GM23248 (cell line): Measurements from ENCODE around the gene MAP3K19. TPM values are rescaled to one million over a fixed set of nuclear protein-coding genes. Genes with fewer than 3 reads are reported as not detected.

Experiments
- DNase-seq: peaks from one replicate; pipeline ENCODE4 v3.0.0-alpha.2; 2015
- H2AFZ ChIP-seq: fragments of 200-600 bp; sonication (generic); 2 replicates; pipeline ENCODE4 v1.6.1; 2016; ENCODE audit warnings: antibody characterized with exemption
- H3F3A ChIP-seq: fragments of 200-600 bp; sonication (generic); 2 replicates; pipeline ENCODE4 v1.6.1; 2016; ENCODE audit warnings: mild to moderate bottlenecking, antibody characterized with exemption, mixed run types; ENCODE audit not compliant: insufficient read depth
- H3K27ac ChIP-seq: fragments of 200-600 bp; sonication (generic); 2 replicates; pipeline ENCODE4 v1.5.1; 2016; ENCODE audit warnings: mild to moderate bottlenecking
- H3K27me3 ChIP-seq: fragments of 200-600 bp; sonication (generic); replicated peaks from 2 replicates; pipeline ENCODE4 v1.6.1; 2016; ENCODE audit warnings: mild to moderate bottlenecking; ENCODE audit not compliant: insufficient read depth
- H3K36me3 ChIP-seq: fragments of 200-600 bp; sonication (generic); 2 replicates; pipeline ENCODE4 v1.6.1; 2016; ENCODE audit warnings: low read depth, mild to moderate bottlenecking
- H3K4me1 ChIP-seq: fragments of 200-600 bp; sonication (generic); 2 replicates; pipeline ENCODE4 v1.6.1; 2016; ENCODE audit warnings: mild to moderate bottlenecking; ENCODE audit not compliant: insufficient read depth
- H3K4me2 ChIP-seq: fragments of 200-600 bp; sonication (generic); one replicate; pipeline ENCODE4 v1.6.1; 2016; ENCODE audit warnings: mild to moderate bottlenecking; ENCODE audit not compliant: unreplicated experiment
- H3K4me3 ChIP-seq: fragments of 200-600 bp; sonication (generic); 2 replicates; pipeline ENCODE4 v1.5.1; 2016; ENCODE audit warnings: mild to moderate bottlenecking
- H3K79me2 ChIP-seq: fragments of 200-600 bp; sonication (generic); 2 replicates; pipeline ENCODE4 v1.6.1; 2016; ENCODE audit warnings: mild to moderate bottlenecking; ENCODE audit not compliant: insufficient read depth
- H3K9ac ChIP-seq: fragments of 200-600 bp; sonication (generic); 2 replicates; pipeline ENCODE4 v1.6.1; 2016; ENCODE audit warnings: mild to moderate bottlenecking
- H3K9me2 ChIP-seq: fragments of 200-600 bp; sonication (generic); 2 replicates; pipeline ENCODE4 v1.6.1; 2016; ENCODE audit warnings: mixed run types, mild to moderate bottlenecking, moderate library complexity; ENCODE audit not compliant: insufficient read depth
- H3K9me3 ChIP-seq: fragments of 200-600 bp; sonication (generic); one replicate; pipeline ENCODE4 v1.6.1; 2017; ENCODE audit warnings: low read depth
- H4K20me1 ChIP-seq: fragments of 200-600 bp; sonication (generic); 2 replicates; pipeline ENCODE4 v1.6.0; 2016; ENCODE audit not compliant: insufficient read depth
- EZH2 ChIP-seq: fragments of 200-600 bp; sonication (generic); IDR thresholded peaks from 2 replicates; pipeline ENCODE4 v1.6.1; 2018; ENCODE audit warnings: antibody characterized with exemption, mild to moderate bottlenecking; ENCODE audit not compliant: insufficient read depth, poor library complexity, severe bottlenecking
- EZH2phosphoT487 ChIP-seq: fragments of 200-600 bp; sonication (generic); IDR thresholded peaks from 2 replicates; pipeline ENCODE4 v1.6.1; 2018; ENCODE audit warnings: antibody characterized with exemption, moderate library complexity, mild to moderate bottlenecking, low read depth; ENCODE audit not compliant: insufficient read depth
- WGBS, 2 experiments: methylation state at CpG; one replicate each; pipeline ENCODE4 v1.1.6; 2015 to 2017; ENCODE audit warnings: low lambda C conversion rate in 2 of 2, low coverage in 1 of 2; ENCODE audit errors: missing lambda C conversion rate in 2 of 2; 5-methylcytosine and 5-hydroxymethylcytosine counted together
- in situ Hi-C: fragments of 300-500 bp; cut with MboI; formaldehyde crosslinking; loops from 2 replicates; pipeline ENCODE4 v1.15.0; 2020
- polyA plus RNA-seq: library from polyadenylated mRNA; unstranded; fragments of >200 nt; fragmentation: Nextera tagmentation; extraction: Ambion mirVana; gene quantifications from 2 replicates; pipeline ENCODE4 v1.2.1, GENCODE V29; 2016
- total RNA-seq: library from RNA; depleted of rRNA; stranded (reverse); fragments of >200 nt; shearing (Covaris generic); gene quantifications from 2 replicates; pipeline ENCODE4 v1.2.3, GENCODE V29; 2014; rRNA removed

MAP3K19 gene
- not detected in 2 replicates for total RNA-seq
- polyA plus RNA-seq, result not detected in 2 replicates

GRCh38 chr2:135047300-135047699 lies at the start of gene MAP3K19:
MAP3K19 (minus strand) TSS chr2:135047447; CDS start chr2:135024647, 22,800 bp downstream.
- Histone ChIP-seq H3K9ac (no peak within 1 kb of the TSS), H3K4me1 (no peaks in the 10 kb centered on the region), H3K79me2 (peaks cover 1% of the 10 kb centered on the region), H3K9me2 (no peaks in the 10 kb centered on the region), H3K4me2 (no peak within 1 kb of the TSS), H3K27me3 (peaks cover 16% of the 10 kb centered on the region), H3F3A (peaks cover 4% of the 10 kb centered on the region; the same call in 1 of the 2 replicates), H3K27ac (no peak within 1 kb of the TSS), H3K36me3 (no peaks in the 10 kb centered on the region), H3K9me3 (no peaks in the 10 kb centered on the region), H2AFZ (no peak within 1 kb of the TSS), H4K20me1 (no peaks in the 10 kb centered on the region), H3K4me3 (no peak within 1 kb of the TSS)
- TF ChIP-seq EZH2, result no peak
- TF ChIP-seq EZH2phosphoT487, result no peak
- in situ Hi-C loops, result no loop called here
- DNase-seq, result no peak

GRCh38 chr2:135096665-135097446 lies 49.6 kb upstream of the MAP3K19 start:
- no peak overlapping the region for H3K4me2 ChIP-seq
- in situ Hi-C loops, result no loop called here
- DNase-seq, result no peak
- H3K27me3 ChIP-seq, result no peaks in the 10 kb centered on the region
- no peaks in the 10 kb centered on the region for H3K9me2 ChIP-seq
- no peak overlapping the region for H2AFZ ChIP-seq
- peaks cover 6% of the 10 kb centered on the region; the same call in 1 of the 2 replicates for H3K4me1 ChIP-seq
- no peaks in the 10 kb centered on the region for H4K20me1 ChIP-seq
- WGBS, 2 experiments, result 85 to 90% methylated on average over 4 of the region's 4 CpGs
- no peak overlapping the region for H3K4me3 ChIP-seq
- no peak for TF ChIP-seq EZH2phosphoT487
- TF ChIP-seq EZH2, result no peak
- no peak overlapping the region for H3K27ac ChIP-seq
- no peaks in the 10 kb centered on the region for H3F3A ChIP-seq
- H3K9ac ChIP-seq, result no peak overlapping the region
- peaks cover 37% of the 10 kb centered on the region for H3K36me3 ChIP-seq
- no peaks in the 10 kb centered on the region for H3K9me3 ChIP-seq
- H3K79me2 ChIP-seq, result peaks cover 75% of the 10 kb centered on the region

GRCh38 chr2:135095591-135095990 lies 48.3 kb upstream of the MAP3K19 start:
- TF ChIP-seq EZH2phosphoT487, result no peak
- TF ChIP-seq EZH2, result no peak
- H4K20me1 ChIP-seq, result no peaks in the 10 kb centered on the region
- H3K9ac ChIP-seq, result no peak overlapping the region
- no peak overlapping the region for H3K4me3 ChIP-seq
- peaks cover 32% of the 10 kb centered on the region for H3K36me3 ChIP-seq
- in situ Hi-C loops, result no loop called here
- 98% methylated on average over 3 of the region's 3 CpGs for WGBS, 2 experiments
- no peak overlapping the region for H3K4me2 ChIP-seq
- H3F3A ChIP-seq, result no peaks in the 10 kb centered on the region
- DNase-seq, result no peak
- peaks cover 6% of the 10 kb centered on the region; the same call in 1 of the 2 replicates for H3K4me1 ChIP-seq
- no peak overlapping the region for H3K27ac ChIP-seq
- H2AFZ ChIP-seq, result no peak overlapping the region
- H3K27me3 ChIP-seq, result no peaks in the 10 kb centered on the region
- no peaks in the 10 kb centered on the region for H3K9me2 ChIP-seq
- no peaks in the 10 kb centered on the region for H3K9me3 ChIP-seq
- H3K79me2 ChIP-seq, result peaks cover 77% of the 10 kb centered on the region

- Histone ChIP-seq H3K9ac (no peak overlapping the region), H3K27ac (no peak overlapping the region), H3K79me2 (peaks cover 77% of the 10 kb centered on the region), H3K4me2 (no peak overlapping the region), H3K36me3 (peaks cover 32% of the 10 kb centered on the region), H2AFZ (no peak overlapping the region), H3K9me2 (no peaks in the 10 kb centered on the region), H3K4me1 (peaks cover 6% of the 10 kb centered on the region; the same call in 1 of the 2 replicates), H3K9me3 (no peaks in the 10 kb centered on the region), H4K20me1 (no peaks in the 10 kb centered on the region), H3K4me3 (no peak overlapping the region), H3F3A (no peaks in the 10 kb centered on the region), H3K27me3 (no peaks in the 10 kb centered on the region)
- in situ Hi-C loops, result no loop called here
- no peak for TF ChIP-seq EZH2phosphoT487
- TF ChIP-seq EZH2, result no peak
- 96 to 100% methylated on average over 2 of the region's 2 CpGs for WGBS, 2 experiments
- no peak for DNase-seq
Measured at GRCh38 chr2:135094508-135094907, 47.3 kb upstream of the MAP3K19 start.
